ENCODE measurements around the gene GSK3A. TPM values are rescaled to one million over a fixed set of nuclear protein-coding genes. Genes with fewer than 3 reads are reported as not detected.

The GSK3A gene
- total RNA-seq (10 to 100 TPM; 23.7 to 35.0 TPM), polyA plus RNA-seq (ENCODE audit: insufficient read length in 2 of 2) (100 to 1,000 TPM; 138 to 147 TPM)
- long read RNA-seq, donor 1, transcript GSK3A-201 (11 exons, 2,188 nt), result major isoform, 32 of 40 reads
- long read RNA-seq, donor 1, partial matches to known transcripts, result 5 of 40 reads
- long read RNA-seq, donor 1, other reads (novel, unspliced or antisense), result 0 of 40 reads
- long read RNA-seq, donor 2, transcript GSK3A-201 (11 exons, 2,188 nt), result major isoform, 16 of 19 reads
- long read RNA-seq, donor 2, partial matches to known transcripts, result 0 of 19 reads
- long read RNA-seq, donor 2, other reads (novel, unspliced or antisense), result 0 of 19 reads
- long read RNA-seq, donor 3, transcript GSK3A-201 (11 exons, 2,188 nt), result major isoform, 14 of 17 reads
- long read RNA-seq, donor 3, partial matches to known transcripts, result 0 of 17 reads
- long read RNA-seq, donor 3, other reads (novel, unspliced or antisense), result 0 of 17 reads
- long read RNA-seq, donor 4, transcript GSK3A-201 (11 exons, 2,188 nt), result major isoform, 20 of 22 reads
- long read RNA-seq, donor 4, partial matches to known transcripts, result 0 of 22 reads
- long read RNA-seq, donor 4, other reads (novel, unspliced or antisense), result 0 of 22 reads

- no peaks in the 10 kb centered on the region for H3K27me3 ChIP-seq (ENCODE audit: control insufficient read depth, insufficient read depth, low read length)
- H3K27ac ChIP-seq (ENCODE audit: low read depth, low read length), result peak within 1 kb of the TSS; percentile 96
- H3K4me3 ChIP-seq (ENCODE audit: low read depth, low read length), result peak within 1 kb of the TSS; percentile 85
- H3K4me1 ChIP-seq (ENCODE audit: control insufficient read depth, insufficient read depth, low read length), result peaks cover 55% of the 10 kb centered on the region
- DNase-seq (ENCODE audit: low read depth in 4 of 6, low spot score in 6 of 6), result peak; percentile 98 to 100 (median 99)
- H3K9me3 ChIP-seq (ENCODE audit: control insufficient read depth, insufficient read depth, low read length), result no peaks in the 10 kb centered on the region
- H3K36me3 ChIP-seq (ENCODE audit: control insufficient read depth, insufficient read depth, low read length), result peaks cover 31% of the 10 kb centered on the region
- WGBS (ENCODE audit: insufficient coverage), result under 1% methylated on average over 76 of the region's 76 CpGs
Observed at GRCh38 chr19:42242512-42243409, at the start of gene GSK3A. GSK3A (minus strand) TSS chr19:42242602; CDS start chr19:42242465, 137 bp downstream.

- WGBS (ENCODE audit: insufficient coverage), result 66% methylated on average over 9 of the region's 9 CpGs
- H3K27ac ChIP-seq (ENCODE audit: low read depth, low read length), result no peak overlapping the region
- DNase-seq (ENCODE audit: low read depth in 4 of 6, low spot score in 6 of 6), result no peak
- H3K27me3 ChIP-seq (ENCODE audit: control insufficient read depth, insufficient read depth, low read length), result no peaks in the 10 kb centered on the region
- peaks cover 99% of the 10 kb centered on the region for H3K36me3 ChIP-seq (ENCODE audit: control insufficient read depth, insufficient read depth, low read length)
- no peaks in the 10 kb centered on the region for H3K9me3 ChIP-seq (ENCODE audit: control insufficient read depth, insufficient read depth, low read length)
- no peak overlapping the region for H3K4me3 ChIP-seq (ENCODE audit: low read depth, low read length)
- peaks cover 7% of the 10 kb centered on the region for H3K4me1 ChIP-seq (ENCODE audit: control insufficient read depth, insufficient read depth, low read length)
Observed at GRCh38 chr19:42291435-42291810, 49.0 kb upstream of the GSK3A start.

DNA sequence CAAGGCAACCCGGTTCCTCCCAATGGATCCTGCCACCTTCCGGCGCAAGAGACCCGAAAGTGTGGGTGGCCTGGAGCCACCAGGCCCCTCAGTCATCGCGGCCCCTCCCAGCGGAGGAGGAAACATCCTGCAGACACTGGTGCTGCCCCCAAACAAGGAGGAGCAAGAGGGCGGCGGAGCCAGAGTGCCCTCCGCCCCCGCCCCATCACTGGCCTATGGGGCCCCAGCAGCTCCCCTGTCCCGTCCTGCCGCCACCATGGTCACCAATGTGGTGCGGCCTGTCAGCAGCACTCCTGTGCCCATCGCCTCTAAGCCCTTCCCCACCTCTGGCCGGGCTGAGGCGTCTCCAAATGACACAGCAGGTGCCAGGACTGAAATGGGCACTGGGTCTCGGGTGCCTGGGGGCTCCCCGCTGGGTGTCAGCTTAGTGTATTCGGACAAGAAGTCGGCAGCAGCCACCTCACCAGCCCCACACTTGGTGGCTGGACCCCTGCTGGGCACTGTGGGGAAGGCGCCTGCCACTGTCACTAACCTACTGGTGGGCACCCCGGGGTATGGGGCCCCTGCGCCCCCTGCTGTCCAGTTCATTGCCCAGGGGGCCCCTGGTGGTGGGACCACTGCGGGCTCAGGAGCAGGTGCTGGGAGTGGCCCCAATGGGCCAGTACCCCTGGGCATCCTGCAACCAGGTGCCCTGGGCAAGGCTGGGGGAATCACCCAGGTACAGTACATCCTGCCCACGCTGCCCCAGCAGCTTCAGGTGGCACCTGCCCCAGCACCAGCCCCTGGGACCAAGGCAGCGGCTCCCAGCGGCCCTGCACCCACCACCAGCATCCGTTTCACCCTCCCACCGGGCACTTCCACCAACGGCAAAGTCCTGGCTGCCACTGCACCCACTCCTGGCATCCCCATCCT is 48.4 kb upstream of the GSK3A start:
- H3K27ac ChIP-seq (ENCODE audit: low read depth, low read length), result no peak overlapping the region
- no peaks in the 10 kb centered on the region for H3K27me3 ChIP-seq (ENCODE audit: control insufficient read depth, insufficient read depth, low read length)
- H3K9me3 ChIP-seq (ENCODE audit: control insufficient read depth, insufficient read depth, low read length), result no peaks in the 10 kb centered on the region
- H3K4me3 ChIP-seq (ENCODE audit: low read depth, low read length), result no peak overlapping the region
- WGBS (ENCODE audit: insufficient coverage), result 86% methylated on average over 30 of the region's 31 CpGs
- peaks cover 99% of the 10 kb centered on the region for H3K36me3 ChIP-seq (ENCODE audit: control insufficient read depth, insufficient read depth, low read length)
- peaks cover 14% of the 10 kb centered on the region for H3K4me1 ChIP-seq (ENCODE audit: control insufficient read depth, insufficient read depth, low read length)
- DNase-seq (ENCODE audit: low read depth in 4 of 6, low spot score in 6 of 6), result no peak

GRCh38 chr19:42290136-42290522 is 47.7 kb upstream of the GSK3A start:
- DNase-seq (ENCODE audit: low read depth in 4 of 6, low spot score in 6 of 6), result no peak
- Histone ChIP-seq H3K4me3 (ENCODE audit: low read depth, low read length) (no peak overlapping the region), H3K36me3 (ENCODE audit: control insufficient read depth, insufficient read depth, low read length) (peaks cover 97% of the 10 kb centered on the region), H3K27me3 (ENCODE audit: control insufficient read depth, insufficient read depth, low read length) (no peaks in the 10 kb centered on the region), H3K9me3 (ENCODE audit: control insufficient read depth, insufficient read depth, low read length) (no peaks in the 10 kb centered on the region), H3K4me1 (ENCODE audit: control insufficient read depth, insufficient read depth, low read length) (peaks cover 20% of the 10 kb centered on the region), H3K27ac (ENCODE audit: low read depth, low read length) (no peak overlapping the region)
- WGBS (ENCODE audit: insufficient coverage), result 86% methylated on average over 13 of the region's 13 CpGs

DNA sequence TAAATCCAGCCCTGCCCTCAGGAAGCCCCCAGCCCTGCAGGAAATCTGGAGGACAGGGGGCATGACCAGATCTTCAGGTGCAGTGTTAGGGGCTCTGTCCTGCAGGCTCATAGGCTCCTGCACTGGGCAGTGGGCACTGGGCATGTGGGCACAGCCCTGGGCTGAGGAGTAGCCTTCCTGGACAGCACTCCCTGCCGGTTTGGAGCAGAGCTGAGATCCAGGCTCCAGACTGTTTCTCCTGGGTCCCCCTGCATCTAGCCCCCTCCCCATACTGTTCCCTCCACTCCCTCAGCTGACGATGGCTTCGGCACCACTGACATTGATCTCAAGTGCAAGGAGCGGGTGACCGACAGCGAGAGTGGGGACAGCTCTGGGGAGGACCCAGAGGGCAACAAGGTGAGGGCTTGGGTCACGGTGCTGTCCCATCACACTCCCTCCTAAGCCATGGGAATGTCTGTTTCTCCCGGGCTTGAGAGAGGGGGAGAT is 47.2 kb upstream of the GSK3A start:
- WGBS (ENCODE audit: insufficient coverage), result 100% methylated on average over 1 of the region's 8 CpGs
- H3K9me3 ChIP-seq (ENCODE audit: control insufficient read depth, insufficient read depth, low read length), result no peaks in the 10 kb centered on the region
- DNase-seq (ENCODE audit: low read depth in 4 of 6, low spot score in 6 of 6), result no peak
- peaks cover 26% of the 10 kb centered on the region for H3K4me1 ChIP-seq (ENCODE audit: control insufficient read depth, insufficient read depth, low read length)
- no peak overlapping the region for H3K4me3 ChIP-seq (ENCODE audit: low read depth, low read length)
- peaks cover 91% of the 10 kb centered on the region for H3K36me3 ChIP-seq (ENCODE audit: control insufficient read depth, insufficient read depth, low read length)
- H3K27me3 ChIP-seq (ENCODE audit: control insufficient read depth, insufficient read depth, low read length), result no peaks in the 10 kb centered on the region
- H3K27ac ChIP-seq (ENCODE audit: low read depth, low read length), result no peak overlapping the region

- H3K36me3 ChIP-seq (ENCODE audit: control insufficient read depth, insufficient read depth, low read length), result peaks cover 85% of the 10 kb centered on the region
- no peak overlapping the region for H3K4me3 ChIP-seq (ENCODE audit: low read depth, low read length)
- no peaks in the 10 kb centered on the region for H3K27me3 ChIP-seq (ENCODE audit: control insufficient read depth, insufficient read depth, low read length)
- H3K9me3 ChIP-seq (ENCODE audit: control insufficient read depth, insufficient read depth, low read length), result no peaks in the 10 kb centered on the region
- WGBS (ENCODE audit: insufficient coverage), result 87% methylated on average over 20 of the region's 22 CpGs
- H3K4me1 ChIP-seq (ENCODE audit: control insufficient read depth, insufficient read depth, low read length), result peaks cover 26% of the 10 kb centered on the region
- no peak for DNase-seq (ENCODE audit: low read depth in 4 of 6, low spot score in 6 of 6)
- H3K27ac ChIP-seq (ENCODE audit: low read depth, low read length), result no peak overlapping the region
Observed at GRCh38 chr19:42288881-42289555, 46.6 kb upstream of the GSK3A start.

- peaks cover 28% of the 10 kb centered on the region for H3K4me1 ChIP-seq (ENCODE audit: control insufficient read depth, insufficient read depth, low read length)
- H3K4me3 ChIP-seq (ENCODE audit: low read depth, low read length), result no peak overlapping the region
- peaks cover 79% of the 10 kb centered on the region for H3K36me3 ChIP-seq (ENCODE audit: control insufficient read depth, insufficient read depth, low read length)
- no peak for DNase-seq (ENCODE audit: low read depth in 4 of 6, low spot score in 6 of 6)
- no peaks in the 10 kb centered on the region for H3K27me3 ChIP-seq (ENCODE audit: control insufficient read depth, insufficient read depth, low read length)
- WGBS (ENCODE audit: insufficient coverage), result 93% methylated on average over 2 of the region's 4 CpGs
- no peak overlapping the region for H3K27ac ChIP-seq (ENCODE audit: low read depth, low read length)
- H3K9me3 ChIP-seq (ENCODE audit: control insufficient read depth, insufficient read depth, low read length), result no peaks in the 10 kb centered on the region
Observed at GRCh38 chr19:42288387-42288786, 46.0 kb upstream of the GSK3A start.

DNA sequence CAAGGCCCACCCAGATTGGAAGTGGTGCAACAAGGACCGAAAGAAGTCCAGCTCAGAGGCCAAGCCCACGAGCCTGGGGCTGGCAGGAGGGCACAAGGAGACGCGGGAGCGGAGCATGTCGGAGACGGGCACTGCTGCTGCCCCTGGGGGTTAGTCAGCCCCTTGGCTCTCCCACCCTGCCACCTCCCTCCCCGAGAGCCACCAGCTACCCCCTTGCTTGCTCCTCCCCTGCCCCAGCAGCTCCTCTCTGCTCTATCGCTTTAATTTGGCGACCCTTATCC is 45.4 kb upstream of the GSK3A start:
- Histone ChIP-seq H3K27me3 (ENCODE audit: control insufficient read depth, insufficient read depth, low read length) (no peaks in the 10 kb centered on the region), H3K27ac (ENCODE audit: low read depth, low read length) (no peak overlapping the region), H3K9me3 (ENCODE audit: control insufficient read depth, insufficient read depth, low read length) (no peaks in the 10 kb centered on the region), H3K4me3 (ENCODE audit: low read depth, low read length) (no peak overlapping the region), H3K36me3 (ENCODE audit: control insufficient read depth, insufficient read depth, low read length) (peaks cover 73% of the 10 kb centered on the region), H3K4me1 (ENCODE audit: control insufficient read depth, insufficient read depth, low read length) (peaks cover 34% of the 10 kb centered on the region)
- 89% methylated on average over 7 of the region's 10 CpGs for WGBS (ENCODE audit: insufficient coverage)
- no peak for DNase-seq (ENCODE audit: low read depth in 4 of 6, low spot score in 6 of 6)

All from spinal cord (tissue), 10 donors.